Measurements from ENCODE around the gene CYP2C19. TPM values are rescaled to one million over a fixed set of nuclear protein-coding genes. Genes with fewer than 3 reads are reported as not detected.

Gene CYP2C19
- total and polyA plus RNA-seq, 2 of the 4 experiments (the other 2 are of a cell fraction), result not detected

GRCh38 chr10:94747838-94748237, 14.6 kb upstream of the CYP2C19 start:
- H2AK5ac ChIP-seq (ENCODE audit: low read depth, low read length), result no peak overlapping the region
- intact Hi-C loops (cut with micrococcal nuclease), result no loop called here

More at GRCh38 chr10:94747838-94748237, 14.6 kb upstream of the CYP2C19 start:
- H3K23ac ChIP-seq (ENCODE audit: low read depth, low read length), result no peak overlapping the region
- H2BK15ac ChIP-seq (ENCODE audit: low read depth, low read length), result no peak overlapping the region
- dilution Hi-C loops (cut with HindIII; ENCODE audit: low sequenced_read_pairs, unreplicated experiment), result no loop called here
- H4K5ac ChIP-seq (ENCODE audit: low read depth, low read length), result no peak overlapping the region
- no peaks in the 10 kb centered on the region for H3K27me3 ChIP-seq (ENCODE audit: control insufficient read depth, insufficient read depth, low read length)
- no peak overlapping the region for H3K18ac ChIP-seq (ENCODE audit: low read depth, low read length)
- ChIA-PET POLR2A (ENCODE audit: unreplicated experiment) (no interaction called here), CTCF (no interaction called here)
- H3K27ac ChIP-seq (ENCODE audit: insufficient read depth, low read length), result no peak overlapping the region
- ATAC-seq (ENCODE audit: low read depth) (no peak), DNase-seq (no peak)
- TF ChIP-seq BHLHE40 (IDR thresholded peaks at IDR 0.05; ENCODE audit: low read depth, low read length) (no peak), POLR2A (IDR thresholded peaks at IDR 0.05; ENCODE audit: low read depth, low read length) (no peak), MAZ (IDR thresholded peaks at IDR 0.05; ENCODE audit: borderline replicate concordance, low read depth, low read length) (no peak), MAFK (IDR thresholded peaks at IDR 0.05; ENCODE audit: low read depth, low read length) (no peak), USF2 (IDR thresholded peaks at IDR 0.05; ENCODE audit: low read depth, low read length) (no peak), CEBPB (IDR thresholded peaks at IDR 0.05; ENCODE audit: low read depth, low read length) (no peak), CHD1 (IDR thresholded peaks at IDR 0.05; ENCODE audit: low read depth, low read length) (no peak), MXI1 (IDR thresholded peaks at IDR 0.05; ENCODE audit: borderline replicate concordance, low read depth, low read length) (no peak), RFX5 (IDR thresholded peaks at IDR 0.05; ENCODE audit: low read depth, low read length) (no peak), SMC3 (IDR thresholded peaks at IDR 0.05; ENCODE audit: low read depth, low read length) (no peak), RCOR1 (IDR thresholded peaks at IDR 0.05; ENCODE audit: insufficient replicate concordance, low read length) (no peak), FOS (IDR thresholded peaks at IDR 0.05; ENCODE audit: low read depth, low read length) (no peak), ELK1 (IDR thresholded peaks at IDR 0.05; ENCODE audit: borderline replicate concordance, low read depth, low read length) (no peak), CTCF (conservative IDR thresholded peaks at IDR 0.05; ENCODE audit: low read depth, low read length) (no peak), NFE2L2 (IDR thresholded peaks at IDR 0.05; ENCODE audit: low read depth, low read length) (no peak), RAD21 (IDR thresholded peaks at IDR 0.05; ENCODE audit: low read length) (no peak)
- H3K4me3 ChIP-seq (ENCODE audit: insufficient read depth, low read depth, low read length), result no peak overlapping the region
- H2BK20ac ChIP-seq (ENCODE audit: low read depth, low read length), result no peak overlapping the region
- H3K14ac ChIP-seq (replicated peaks; ENCODE audit: low read depth, low read length), result no peak overlapping the region
- peaks cover 2% of the 10 kb centered on the region for H3K9me3 ChIP-seq (ENCODE audit: control insufficient read depth, insufficient read depth, low read length)
- no peaks in the 10 kb centered on the region for H3K4me1 ChIP-seq (ENCODE audit: control insufficient read depth, insufficient read depth, low read length)
- BruUV-seq (replicated peaks), result no TSS peak
- H3K9ac ChIP-seq (ENCODE audit: low read depth, low read length), result no peak overlapping the region
- no peak overlapping the region for H3K56ac ChIP-seq (ENCODE audit: extremely low read depth, insufficient read depth, low read length)
- no peaks in the 10 kb centered on the region for H4K20me1 ChIP-seq (ENCODE audit: insufficient read depth, low read length)
- WGBS, 2 experiments (ENCODE audit: extremely low coverage in 2 of 2, insufficient read length in 1 of 2), result no CpG with 5 or more reads among the region's 4 CpGs
- no peaks in the 10 kb centered on the region for H3K9me1 ChIP-seq (ENCODE audit: insufficient read depth, low read length)
- H3K36me3 ChIP-seq (ENCODE audit: control insufficient read depth, insufficient read depth, low read length), result no peaks in the 10 kb centered on the region
- in situ Hi-C loops (cut with MboI; ENCODE audit: low sequenced_read_pairs), result no loop called here
- no peak overlapping the region for H4K8ac ChIP-seq (ENCODE audit: low read depth in 2 of 2, low read length in 2 of 2)
- no peak overlapping the region for H2AFZ ChIP-seq (replicated peaks; ENCODE audit: low read length, poor library complexity)
- no peak overlapping the region for H2BK120ac ChIP-seq (ENCODE audit: low read depth, low read length)
- no peak overlapping the region for H3K4ac ChIP-seq (ENCODE audit: low read depth, low read length)
- H2BK5ac ChIP-seq (ENCODE audit: low read depth, low read length, poor library complexity, severe bottlenecking), result no peak overlapping the region
- H3K79me1 ChIP-seq (ENCODE audit: low read depth in 1 of 2, low read length in 2 of 2), result no peaks in the 10 kb centered on the region
- H3K4me2 ChIP-seq (ENCODE audit: low read depth, low read length), result no peak overlapping the region
- H4K91ac ChIP-seq (ENCODE audit: insufficient read depth, low read depth, low read length), result no peak overlapping the region
- H2AK9ac ChIP-seq (replicated peaks; ENCODE audit: low read depth, low read length, poor library complexity), result no peak overlapping the region

All from IMR-90 (cell line).